Measurements from ENCODE around the gene ADAMTSL3.

GRCh38 chr15:83813682-83814081 lies 159.8 kb downstream of the ADAMTSL3 start:
- TF ChIP-seq POLR2A (IDR thresholded peaks at IDR 0.05) (no peak), CTCF (IDR thresholded peaks at IDR 0.05) (no peak)
